Heart left ventricle (tissue), 16 donors: ENCODE measurements around the gene RAN. TPM values are rescaled to one million over a fixed set of nuclear protein-coding genes. Genes with fewer than 3 reads are reported as not detected.

Source experiments
- ATAC-seq, 4 donors: fragments of 200-7000 bp; cut with Tn5 transposase; one replicate each; pipeline ENCODE4 v1.9.1; 2020 to 2022; ENCODE audit warnings: moderate library complexity in 4 of 4, mild to moderate bottlenecking in 3 of 4, moderate number of reproducible peaks in 1 of 4
- DNase-seq, 5 donors: peaks; one replicate each; pipeline ENCODE4 v3.0.0-alpha.2; 2020
- H3K27ac ChIP-seq, 12 donors: fragments of 200-600 bp; sonication (generic) in 4 of 12; one replicate each; pipeline versions ENCODE4 v1.5.0 to v1.8.0; 2016 to 2022; ENCODE audit warnings: mild to moderate bottlenecking in 2 of 12
- H3K27me3 ChIP-seq, 9 donors: fragments of 200-600 bp; sonication (generic) in 2 of 9; one replicate each; pipeline versions ENCODE4 v1.5.1 to v1.8.0; 2016 to 2022; ENCODE audit warnings: mild to moderate bottlenecking in 3 of 9
- H3K36me3 ChIP-seq, 9 donors: fragments of 200-600 bp; sonication (generic) in 2 of 9; one replicate each; pipeline versions ENCODE4 v1.5.0 to v1.8.0; 2018 to 2022; ENCODE audit warnings: mild to moderate bottlenecking in 2 of 9
- H3K4me1 ChIP-seq, 12 donors: fragments of 200-600 bp; sonication (generic) in 4 of 12; one replicate each; pipeline versions ENCODE4 v1.5.0 to v1.8.0; 2016 to 2022; ENCODE audit warnings: mild to moderate bottlenecking in 3 of 12
- H3K4me3 ChIP-seq, 12 donors: fragments of 200-600 bp; sonication (generic) in 4 of 12; one replicate each; pipeline versions ENCODE4 v1.5.0 to v1.8.0; 2017 to 2022; ENCODE audit warnings: mild to moderate bottlenecking in 9 of 12, moderate library complexity in 4 of 12
- H3K9me3 ChIP-seq, 12 donors: fragments of 200-600 bp; sonication (generic) in 4 of 12; one replicate each; pipeline versions ENCODE4 v1.5.0 to v1.8.0; 2016 to 2022; ENCODE audit warnings: mild to moderate bottlenecking in 1 of 12
- CTCF ChIP-seq, 12 donors: fragments of 200-600 bp; sonication (generic) in 4 of 12; IDR thresholded peaks; one replicate each; pipeline versions ENCODE4 v1.5.0 to v1.8.0; 2018 to 2022; ENCODE audit warnings: antibody characterized with exemption in 12 of 12, mild to moderate bottlenecking in 5 of 12
- POLR2A ChIP-seq, 2 donors: fragments of 450-650 bp; IDR thresholded peaks; one replicate each; pipeline ENCODE4 v1.6.1; 2017; ENCODE audit warnings: antibody characterized with exemption in 2 of 2, mild to moderate bottlenecking in 2 of 2, moderate library complexity in 2 of 2
- WGBS, 4 donors: extraction: QIAGEN DNeasy Blood & Tissue Kit in 2 of 4; methylation state at CpG; one replicate each; pipeline versions ENCODE4 v1.1.5 to v1.1.7; 2013 to 2018; 5-methylcytosine and 5-hydroxymethylcytosine counted together
- intact Hi-C, 10 donors: fragments of 100-400 bp; cut with DNase I; formaldehyde crosslinking; loops; one replicate each; pipeline versions ENCODE4 v1.11.1 to v1.14.2; 2022
- polyA plus RNA-seq, 2 donors: library from polyadenylated mRNA; stranded (reverse); fragments of 200-250 nt; gene quantifications; one replicate each; pipeline ENCODE4 v1.2.3, GENCODE V29; 2013
- total RNA-seq, 9 donors: library from RNA; depleted of rRNA in 2 of 9; stranded (reverse); fragments of >200 nt in 2 of 9; fragmentation: NEBNext Ultra II Directional in 3 of 9; extraction: Animal tissue kit (Norgen Biotek cat#: 25700) in 3 of 9; gene quantifications; one replicate each; pipeline versions ENCODE4 v1.1.0 to v1.2.4, GENCODE V29; 2016 to 2023
- donor health status: ischemic (EF 13 %, LVEDD 7.1; RV severe dilation, severe dysfunction).
- donor health status: healthy with polysubstance abuse.
- donor health status: DM: no; HTN: yes; CAD: no.
- donor health status: DM: no; HTN: no; CAD: no.
- donor health status: ischemic (EF 25% LVEDD 6.9; RV normal size, moderate dysfunction).
- donor health status: ischemic (EF 25% LVEDD 5.7; RV mildly dilated, moderate dysfunction).
- donor health status: healthy.
- donor health status: DM: yes; HTN: yes; CAD: no.
- donor health status: ischemic (EF 35%, LVEDD 5.7; RV mildly dilated, moderate dysfunction).
- donor health status: nonischemic (EF 11% LVEDD 7.7; RV severe dilation, severe dysfunction).
- donor health status: DM: yes; HTN: yes; CAD: no.
- donor health status: PGD.
- donor health status: ischemic (EF 29% LVEDD 5.4; RV normal size, mild dysfunction).
- donor health status: nonischemic (EF 23%, LVEDD 6.1; RV moderate dilation, normal function).

The RAN gene
- total and polyA plus RNA-seq, 11 donors: 85.6 to 646 (median 303) TPM

GRCh38 chr12:130827432-130827831, 44.4 kb upstream of the RAN start:
- intact Hi-C loops: no loop called here
- Histone ChIP-seq H3K4me1 (peaks cover 0 to 15% (median under 1%) of the 10 kb centered on the region in 12 donors), H3K4me3 (no peak overlapping the region), H3K27me3 (no peaks in the 10 kb centered on the region), H3K9me3 (no peaks in the 10 kb centered on the region), H3K36me3 (peaks cover 0 to 26% (median 11%) of the 10 kb centered on the region in 9 donors), H3K27ac (peak overlapping the region in 2 of 12 donors; percentile 48 to 61)
- peak in 1 of 4 donors; percentile 26 for ATAC-seq
- no peak for DNase-seq
- TF ChIP-seq POLR2A (IDR thresholded peaks at IDR 0.05) (no peak), CTCF (IDR thresholded peaks at IDR 0.05) (no peak)
- 86 to 95% (median 91%) methylated on average over 3 of the region's 3 CpGs for WGBS, 4 donors

GRCh38 chr12:130828895-130829294, 43.0 kb upstream of the RAN start:
- ATAC-seq (no peak), DNase-seq (no peak)
- WGBS, 4 donors: 96 to 97% (median 96%) methylated on average over 8 of the region's 8 CpGs
- H3K4me3 ChIP-seq: no peak overlapping the region
- H3K4me1 ChIP-seq: peaks cover 0 to 25% (median 1%) of the 10 kb centered on the region in 12 donors
- H3K36me3 ChIP-seq: peaks cover 0 to 13% (median 0%) of the 10 kb centered on the region in 9 donors
- intact Hi-C loops: no loop called here
- H3K9me3 ChIP-seq: no peaks in the 10 kb centered on the region
- no peak overlapping the region for H3K27ac ChIP-seq
- H3K27me3 ChIP-seq: no peaks in the 10 kb centered on the region
- TF ChIP-seq CTCF (IDR thresholded peaks at IDR 0.05): no peak
- TF ChIP-seq POLR2A (IDR thresholded peaks at IDR 0.05): no peak

- DNase-seq (no peak), ATAC-seq (no peak)
- 88 to 92% (median 89%) methylated on average over 9 to 17 of the region's 17 CpGs for WGBS, 4 donors
- no peaks in the 10 kb centered on the region for H3K27me3 ChIP-seq
- H3K36me3 ChIP-seq: peaks cover 0 to 7% (median 0%) of the 10 kb centered on the region in 9 donors
- no peak overlapping the region for H3K27ac ChIP-seq
- TF ChIP-seq POLR2A (IDR thresholded peaks at IDR 0.05): no peak
- TF ChIP-seq CTCF (IDR thresholded peaks at IDR 0.05): no peak
- H3K9me3 ChIP-seq: no peaks in the 10 kb centered on the region
- intact Hi-C loops: no loop called here
- no peak overlapping the region for H3K4me3 ChIP-seq
- H3K4me1 ChIP-seq: peaks cover 0 to 27% (median 1%) of the 10 kb centered on the region in 12 donors
Measured at GRCh38 chr12:130829391-130830245, 42.2 kb upstream of the RAN start.

- ATAC-seq: no peak
Measured at GRCh38 chr12:130830246-130830551, 41.7 kb upstream of the RAN start.

More at GRCh38 chr12:130830246-130830551, 41.7 kb upstream of the RAN start:
- peaks cover 0 to 33% (median 1%) of the 10 kb centered on the region in 12 donors for H3K4me1 ChIP-seq
- intact Hi-C loops: no loop called here
- peaks cover 0 to 7% (median 0%) of the 10 kb centered on the region in 9 donors for H3K36me3 ChIP-seq
- TF ChIP-seq POLR2A (IDR thresholded peaks at IDR 0.05) (no peak), CTCF (IDR thresholded peaks at IDR 0.05) (no peak)
- 85 to 93% (median 90%) methylated on average over 14 of the region's 14 CpGs for WGBS, 4 donors
- no peaks in the 10 kb centered on the region for H3K9me3 ChIP-seq
- DNase-seq: no peak
- no peak overlapping the region for H3K27ac ChIP-seq
- H3K27me3 ChIP-seq: no peaks in the 10 kb centered on the region
- no peak overlapping the region for H3K4me3 ChIP-seq
